ENCODE data around the gene ZSCAN16.

Gene ZSCAN16

GRCh38 chr6:28134716-28135115, 10.3 kb downstream of the ZSCAN16 start:
- no peak for DNase-seq

GRCh38 chr6:28135393-28135792, 11.0 kb downstream of the ZSCAN16 start:
- no peak for DNase-seq

DNA sequence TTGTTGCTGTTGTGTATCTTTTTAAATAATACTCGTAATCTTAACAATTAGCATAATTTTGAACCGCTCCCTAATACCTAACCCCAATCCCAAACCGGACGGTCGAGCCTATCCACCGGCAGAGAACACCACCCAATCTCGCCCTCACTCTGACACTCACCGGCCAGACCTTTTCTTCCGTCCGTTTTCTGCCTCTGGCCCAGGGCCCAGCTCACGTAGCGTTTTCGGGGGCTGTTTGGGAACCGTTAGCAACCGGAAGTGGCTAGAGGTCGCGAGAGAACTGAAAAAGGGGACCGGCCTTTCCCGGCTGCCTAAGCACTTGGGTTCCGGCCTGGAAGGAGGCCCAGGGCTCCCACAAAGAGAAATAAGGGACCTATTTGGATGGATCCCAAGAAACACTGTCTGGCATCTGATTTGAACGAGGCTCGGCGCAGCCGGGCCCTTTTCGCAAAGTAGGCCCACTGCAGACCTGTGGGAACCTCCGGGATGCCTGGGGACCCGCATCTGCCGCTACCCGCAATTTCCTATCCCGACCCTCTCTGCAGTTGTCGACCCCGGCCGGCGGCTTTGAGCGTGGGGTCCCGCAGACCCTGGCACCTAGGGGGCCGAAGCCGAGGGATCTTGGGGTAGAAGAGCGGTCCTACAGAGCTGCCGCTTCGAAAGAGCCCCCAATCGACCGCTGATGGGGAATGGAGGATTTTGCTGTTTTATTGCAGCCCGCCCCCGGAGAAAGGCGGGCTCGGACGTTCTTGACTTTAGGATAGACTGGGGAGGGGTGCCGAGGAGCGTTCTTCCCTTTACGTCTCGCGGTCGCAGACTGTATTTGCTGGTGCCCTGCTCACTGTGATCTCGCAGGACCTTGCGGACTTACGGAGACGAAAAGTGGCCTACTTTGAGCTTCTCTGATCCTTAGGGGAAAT, 12.4 kb downstream of the ZSCAN16 start:
- peak; percentile 54 for DNase-seq

GRCh38 chr6:28137505-28137981, 13.1 kb downstream of the ZSCAN16 start:
- peak; percentile 23 for DNase-seq

DNA sequence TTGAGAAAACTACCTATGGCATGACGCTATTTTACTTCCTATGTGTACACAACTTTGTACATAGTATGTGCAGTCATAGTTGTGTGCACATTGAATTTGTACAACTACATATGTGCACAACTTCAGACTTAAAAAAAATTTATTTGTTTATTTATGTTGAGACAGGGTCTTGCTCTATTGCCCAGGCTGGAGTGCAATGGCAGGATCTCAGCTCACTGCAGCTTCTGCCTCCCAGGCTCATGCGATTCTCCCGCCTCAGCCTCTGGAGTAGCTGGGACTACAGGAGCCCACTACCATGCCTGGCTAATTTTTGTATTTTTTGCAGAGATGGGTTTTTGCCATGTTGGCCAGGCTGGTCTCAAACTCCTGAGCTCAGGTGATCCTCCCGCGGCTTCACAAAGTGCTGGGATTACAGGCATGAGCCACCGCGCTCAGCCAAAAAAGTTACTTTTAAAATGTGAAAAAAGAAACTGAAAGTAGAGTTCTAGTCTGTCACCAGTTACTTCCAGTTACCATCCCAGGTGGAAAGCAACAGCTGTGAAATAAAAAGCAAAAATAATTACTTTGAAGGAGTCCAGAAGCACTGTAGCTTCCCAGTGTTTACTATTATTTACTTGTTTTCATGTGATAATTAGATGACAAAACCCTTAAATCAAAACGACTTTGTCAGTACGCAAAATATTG, 15.6 kb downstream of the ZSCAN16 start:
- DNase-seq, result no peak

DNA sequence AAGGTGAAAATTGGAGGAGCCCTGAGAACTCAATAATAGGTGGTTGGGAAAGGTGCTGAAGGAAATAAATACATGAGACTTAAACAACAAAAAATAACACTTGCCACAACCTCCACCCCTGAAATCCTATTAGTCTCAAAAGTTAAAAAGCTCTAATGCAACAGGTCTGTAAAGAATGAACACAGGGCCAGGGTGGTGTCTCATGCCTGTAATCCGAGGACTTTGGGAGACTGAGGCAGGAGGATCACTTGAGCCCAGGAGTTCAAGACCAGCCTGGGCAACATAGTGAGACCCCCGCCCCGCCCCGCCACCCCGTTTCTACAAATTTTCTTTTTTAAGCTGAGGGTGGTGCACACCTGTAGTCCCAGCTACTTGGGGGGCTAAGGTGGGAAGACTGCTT, 16.2 kb downstream of the ZSCAN16 start:
- DNase-seq, result no peak

GRCh38 chr6:28141500-28142329, 17.3 kb downstream of the ZSCAN16 start, which contains the start of gene ZKSCAN8:
TSS of gene ZKSCAN8 (plus strand) at chr6:28141883. CDS start at chr6:28148408, 6,525 bp downstream.
- peak; percentile 66 for DNase-seq

DNA sequence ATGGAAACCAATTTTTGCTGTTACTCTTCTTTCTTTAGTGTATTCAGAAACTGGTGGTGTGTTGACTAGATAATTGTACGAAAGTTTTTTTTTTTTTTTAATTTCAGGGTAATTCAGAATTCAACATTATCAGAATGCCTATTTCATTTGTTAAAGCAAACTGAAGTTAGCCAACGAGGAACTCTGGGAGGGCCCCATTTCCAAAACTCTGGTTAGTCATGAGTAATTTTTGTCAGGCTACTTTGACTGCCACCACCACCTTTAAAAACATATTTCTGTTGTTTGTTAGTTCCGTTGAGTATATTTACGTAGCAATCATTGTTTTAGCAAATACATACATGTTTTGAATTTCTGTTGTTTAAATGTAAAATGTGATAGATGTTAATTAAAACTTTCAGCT, 18.0 kb downstream of the ZSCAN16 start:
- no peak for DNase-seq

GRCh38 chr6:28145231-28145630, 20.8 kb downstream of the ZSCAN16 start:
- DNase-seq, result no peak

DNA sequence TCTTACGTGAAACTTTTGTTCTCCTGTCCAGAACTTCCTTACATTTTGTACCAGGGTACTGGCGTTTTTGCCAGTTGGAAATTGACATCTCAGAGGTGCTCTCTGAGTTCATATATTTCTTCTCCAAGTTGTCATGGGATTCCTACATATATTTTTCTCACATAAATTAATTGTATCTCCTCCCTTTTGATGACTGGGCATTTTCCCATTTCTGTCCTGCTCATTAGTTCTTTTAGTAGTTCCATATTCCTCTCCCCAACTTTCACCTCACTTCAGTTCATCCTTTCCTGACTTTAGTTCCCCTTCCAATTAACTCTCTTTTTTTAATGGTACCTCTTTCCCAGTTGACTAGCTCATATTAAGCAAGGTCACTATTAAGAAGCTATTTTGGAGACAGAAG, 28.1 kb downstream of the ZSCAN16 start:
- no peak for DNase-seq

DNA sequence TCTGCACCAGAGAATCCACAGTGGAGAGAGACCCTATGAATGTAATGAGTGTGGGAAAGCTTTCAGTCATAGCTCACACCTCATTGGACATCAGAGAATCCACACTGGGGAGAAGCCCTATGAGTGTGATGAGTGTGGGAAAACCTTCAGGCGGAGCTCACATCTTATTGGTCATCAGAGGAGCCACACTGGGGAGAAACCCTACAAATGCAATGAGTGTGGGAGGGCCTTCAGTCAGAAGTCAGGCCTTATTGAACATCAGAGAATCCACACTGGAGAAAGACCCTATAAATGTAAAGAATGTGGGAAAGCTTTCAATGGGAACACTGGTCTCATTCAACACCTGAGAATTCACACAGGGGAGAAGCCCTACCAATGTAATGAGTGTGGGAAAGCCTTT, 29.1 kb downstream of the ZSCAN16 start:
- DNase-seq, result no peak

DNA sequence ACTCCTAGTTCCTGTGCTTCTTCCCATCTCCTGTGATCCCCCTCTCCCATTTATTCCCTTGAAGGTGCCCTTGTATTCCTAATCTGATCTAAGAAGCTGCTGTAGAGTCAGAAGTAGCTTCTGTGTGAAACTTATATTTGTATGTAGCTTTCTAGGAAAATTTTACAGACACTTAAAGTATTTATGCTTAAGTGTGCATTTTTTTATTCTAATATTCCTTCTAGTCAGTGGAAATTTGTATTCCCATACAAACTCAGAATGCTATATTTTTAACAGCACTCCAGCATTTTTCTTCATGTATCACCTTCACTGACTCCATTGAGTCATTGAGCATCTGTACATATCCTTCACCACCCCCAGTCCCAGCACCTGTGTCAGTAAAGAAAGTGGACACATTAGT, 29.9 kb downstream of the ZSCAN16 start:
- no peak for DNase-seq

DNA sequence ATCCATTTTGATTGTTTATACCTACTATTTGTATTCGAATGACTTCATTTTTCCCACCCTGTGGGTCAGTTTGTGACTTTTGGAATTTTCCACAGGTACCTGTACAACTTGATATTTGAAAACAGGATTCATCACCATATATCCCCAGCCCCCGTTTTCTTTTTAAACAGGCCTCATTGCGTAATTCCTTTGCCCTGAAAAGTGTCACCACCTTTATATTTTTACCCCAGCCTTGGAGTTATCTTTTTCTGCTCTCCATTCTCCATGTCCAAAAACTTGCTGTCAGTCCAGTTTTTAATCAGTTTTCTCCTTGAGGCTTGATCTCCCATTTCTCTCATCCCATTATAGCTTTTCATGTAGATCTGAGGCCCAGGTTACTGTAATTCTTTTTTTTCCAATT, 33.9 kb downstream of the ZSCAN16 start:
- DNase-seq, result no peak

- DNase-seq, result no peak
These were observed 34.7 kb downstream of the ZSCAN16 start for GRCh38 chr6:28159029-28159607.

- DNase-seq, result no peak
These were observed 35.8 kb downstream of the ZSCAN16 start for GRCh38 chr6:28160233-28160632.

GRCh38 chr6:28161410-28162079, 37.1 kb downstream of the ZSCAN16 start:
- DNase-seq, result peak; percentile 71

DNA sequence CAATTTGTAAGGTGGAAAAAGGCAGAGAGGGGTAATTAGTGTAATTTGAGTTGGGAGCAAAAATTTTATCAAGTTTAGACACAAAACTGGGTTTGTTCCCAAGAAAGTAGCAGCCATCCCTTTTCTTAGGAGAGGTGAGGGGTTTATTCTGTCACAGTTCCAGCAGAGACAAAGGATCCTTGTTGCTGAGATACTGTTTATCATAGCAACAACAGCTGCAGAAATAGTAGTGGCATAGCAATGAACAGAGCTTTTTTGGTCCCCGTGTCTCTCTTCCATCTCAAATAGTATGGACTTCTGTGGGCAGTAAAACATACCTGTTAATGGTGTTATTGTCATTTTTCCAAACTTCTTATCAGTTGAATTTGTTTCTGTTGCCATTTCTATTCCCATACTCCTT, 41.2 kb downstream of the ZSCAN16 start:
- no peak for DNase-seq

DNA sequence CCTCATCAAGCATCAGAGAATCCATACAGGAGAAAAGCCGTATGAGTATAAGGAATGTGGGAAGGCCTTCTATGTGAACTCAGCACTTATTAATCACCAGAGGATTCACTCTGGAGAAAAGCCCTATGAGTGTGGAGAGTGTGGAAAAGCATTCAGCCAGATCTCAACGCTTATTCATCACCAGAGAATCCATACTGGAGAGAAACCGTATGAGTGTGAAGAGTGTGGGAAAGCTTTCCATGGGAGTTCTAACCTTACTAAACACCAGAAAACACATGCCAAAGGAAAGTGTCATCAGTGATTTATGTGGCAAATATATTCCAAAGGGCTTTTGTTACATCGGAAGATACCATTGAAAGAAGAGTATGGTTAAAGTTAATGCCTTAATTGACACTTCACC, 42.7 kb downstream of the ZSCAN16 start:
- no peak for DNase-seq

DNA sequence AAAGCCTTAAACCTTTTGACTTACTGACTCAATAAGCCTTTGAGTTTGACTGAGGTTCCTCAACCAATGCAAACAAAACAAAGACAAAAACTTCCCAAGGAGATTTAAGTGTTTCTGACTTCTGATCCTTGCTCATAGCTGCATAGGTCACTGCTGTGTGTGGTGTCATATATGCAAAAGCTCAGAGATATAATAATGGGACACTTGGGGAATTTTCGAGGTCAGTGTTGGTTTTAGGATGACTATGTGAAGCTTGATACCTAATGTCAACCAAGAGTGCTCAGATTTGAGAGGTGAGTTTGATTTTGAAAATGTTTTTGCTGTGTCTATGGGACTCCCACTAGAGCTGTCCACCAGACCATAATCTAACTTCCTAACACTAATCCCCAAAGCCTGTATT, 43.5 kb downstream of the ZSCAN16 start:
- DNase-seq, result no peak

GRCh38 chr6:28171271-28171670, 46.9 kb downstream of the ZSCAN16 start:
- DNase-seq, result no peak

DNA sequence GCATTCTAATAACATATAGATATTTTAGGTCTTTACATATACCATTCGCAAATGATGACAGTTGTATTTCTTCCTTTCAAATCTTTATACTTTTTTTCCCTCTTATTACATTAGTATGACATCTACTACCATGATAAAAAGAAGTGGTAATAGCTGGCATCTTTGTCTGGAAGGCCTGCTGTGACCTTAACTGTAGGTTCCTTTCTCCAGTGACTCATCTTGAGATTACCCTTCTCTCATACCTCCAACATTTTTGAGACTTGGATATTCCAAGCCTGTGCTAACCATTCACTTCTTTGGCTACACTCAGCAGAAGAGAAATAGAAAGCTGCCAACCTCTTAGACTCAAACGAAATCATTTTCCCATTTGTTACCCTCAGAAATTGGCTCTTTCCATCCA, 47.6 kb downstream of the ZSCAN16 start:
- DNase-seq, result no peak

- DNase-seq, result no peak
These were observed 52.0 kb downstream of the ZSCAN16 start for GRCh38 chr6:28176373-28176772.
